GM12891 (cell line): ENCODE data around the gene TAPBP.

Source experiments
- POLR2A ChIP-seq: IDR thresholded peaks from 2 replicates; pipeline ENCODE4 v1.6.1; 2011; ENCODE audit warnings: low read depth, low read length, control low read depth
- TAF1 ChIP-seq: IDR thresholded peaks from 2 replicates; pipeline ENCODE4 v1.6.1; 2011; ENCODE audit warnings: low read depth, low read length, control low read depth

DNA sequence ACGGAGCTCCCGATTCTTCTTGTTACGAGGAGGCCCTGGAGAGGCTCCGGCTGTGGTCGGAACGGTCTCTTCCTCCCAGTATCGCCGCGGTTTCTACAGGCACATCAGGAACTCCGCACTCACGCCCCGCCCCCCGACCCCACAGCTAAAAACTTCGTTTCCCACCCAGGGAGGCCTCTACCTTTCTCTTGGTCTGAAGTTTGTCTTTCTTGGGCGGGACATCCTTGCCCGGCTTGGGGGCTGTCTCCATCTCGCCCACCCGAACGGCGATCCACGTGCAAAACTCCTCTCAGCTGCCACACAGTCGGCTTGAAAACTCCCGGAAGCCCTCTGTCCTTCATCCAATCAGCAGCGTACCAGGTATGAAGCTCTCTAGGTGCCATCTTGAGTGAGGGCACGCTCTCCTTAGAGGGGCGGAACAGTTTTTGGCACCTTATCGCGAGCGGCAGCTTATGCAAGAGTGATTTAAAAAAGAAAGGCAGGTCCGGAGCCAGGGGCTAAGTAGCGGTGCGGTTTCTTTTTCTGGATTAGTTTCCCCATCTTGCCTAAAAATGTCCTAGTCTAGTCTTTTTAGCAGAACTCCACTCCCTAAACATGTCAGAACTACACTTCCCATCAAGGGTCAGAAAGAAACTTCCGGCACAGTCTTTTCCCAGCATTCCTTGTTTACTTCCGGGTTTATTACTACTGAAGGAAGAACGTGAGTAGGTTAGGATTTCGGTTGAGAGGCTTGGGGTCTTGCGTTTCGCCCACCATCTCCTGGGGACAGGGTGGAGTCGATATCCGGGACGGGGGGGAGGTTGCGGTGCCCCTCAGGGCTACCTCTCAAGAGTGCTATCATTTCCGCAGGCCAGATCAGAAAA, 24.7 kb downstream of the TAPBP start, which contains the start of the genes PFDN6 and WDR46:
- TF ChIP-seq POLR2A (peak; percentile 59), TAF1 (peak; percentile 56)
